Kidney (tissue), 14 donors: ENCODE data around the gene TBCD. TPM values are rescaled to one million over a fixed set of nuclear protein-coding genes. Genes with fewer than 3 reads are reported as not detected.

Source experiments
- DNase-seq, 5 donors: peaks; one replicate each; pipeline ENCODE4 v3.0.0-alpha.2; 2013 to 2020
- FAIRE-seq: peaks from 2 replicates; lab custom pipeline; 2012; peaks lifted over from hg19 to GRCh38; lab: Jason Lieb, UNC
- H3K27ac ChIP-seq, 2 donors: one replicate each; pipeline ENCODE4 v1.7.0; 2013; ENCODE audit warnings: low read depth in 2 of 2, low read length in 2 of 2, inconsistent platforms in 1 of 2
- H3K27me3 ChIP-seq: one replicate; pipeline ENCODE4 v1.7.1; 2013; ENCODE audit warnings: low read length, inconsistent platforms; ENCODE audit not compliant: control insufficient read depth, insufficient read depth
- H3K36me3 ChIP-seq, 3 donors: one replicate each; pipeline versions ENCODE4 v1.7.0 to v1.7.1; 2013; ENCODE audit warnings: low read length in 3 of 3, control low read depth in 1 of 3, inconsistent platforms in 1 of 3; ENCODE audit not compliant: insufficient read depth in 3 of 3, control insufficient read depth in 2 of 3
- H3K4me1 ChIP-seq, 3 donors: one replicate each; pipeline versions ENCODE4 v1.7.0 to v1.7.1; 2013; ENCODE audit warnings: low read length in 3 of 3, inconsistent platforms in 1 of 3, low read depth in 1 of 3; ENCODE audit not compliant: control insufficient read depth in 2 of 3, insufficient read depth in 2 of 3
- H3K4me3 ChIP-seq, 3 donors: one replicate each; pipeline versions ENCODE4 v1.7.0 to v1.8.1; 2013; ENCODE audit warnings: low read length in 3 of 3, control low read depth in 1 of 3, inconsistent platforms in 1 of 3
- H3K9ac ChIP-seq, 3 donors: one replicate each; pipeline versions ENCODE4 v1.7.0 to v1.7.1; 2013; ENCODE audit warnings: low read length in 3 of 3, control low read depth in 1 of 3, inconsistent platforms in 1 of 3
- H3K9me3 ChIP-seq, 3 donors: one replicate each; pipeline versions ENCODE4 v1.7.0 to v1.7.1; 2013; ENCODE audit warnings: low read length in 3 of 3, control low read depth in 1 of 3, inconsistent platforms in 1 of 3; ENCODE audit not compliant: control insufficient read depth in 2 of 3, insufficient read depth in 1 of 3
- intact Hi-C: fragments of 100-400 bp; cut with DNase I; formaldehyde crosslinking; loops from one replicate; pipeline ENCODE4 v1.11.1; 2022
- polyA plus RNA-seq: library from polyadenylated mRNA; stranded (reverse); fragments of 350-450 nt; fragmentation: Illumina TruSeq; extraction: RNeasy Lipid Tissue Mini Kit (QIAGEN cat#74804); gene quantifications from one replicate; pipeline ENCODE4 v1.2.3, GENCODE V29; 2014; ENCODE audit warnings: low read depth, low replicate concordance; ENCODE audit not compliant: insufficient read depth
- total RNA-seq: library from RNA; stranded (reverse); fragmentation: NEBNext Ultra II Directional; extraction: Animal tissue kit (Norgen Biotek cat#: 25700); gene quantifications from one replicate; pipeline ENCODE4 v1.2.1, GENCODE V29; 2021
- TF ChIP-seq, protein P1 (sequence below): IDR thresholded peaks from 3 replicates; pipeline ENCODE4 v1.5.1; 2012; ENCODE audit warnings: mild to moderate bottlenecking, moderate library complexity, borderline replicate concordance; ENCODE audit not compliant: insufficient read depth; ENCODE audit errors: extremely low read depth
- donor health status: control.
- donor health status: control.
- donor health status: control.
- donor health status: control.
- donor health status: control.
- donor health status: DM: yes; HTN: yes; CAD: no.
- donor health status: Normal renal cell carcinoma (clear cell type).

The TBCD gene
- total and polyA plus RNA-seq, 2 donors from 2014 or later: 72.8 to 78.7 TPM

DNA sequence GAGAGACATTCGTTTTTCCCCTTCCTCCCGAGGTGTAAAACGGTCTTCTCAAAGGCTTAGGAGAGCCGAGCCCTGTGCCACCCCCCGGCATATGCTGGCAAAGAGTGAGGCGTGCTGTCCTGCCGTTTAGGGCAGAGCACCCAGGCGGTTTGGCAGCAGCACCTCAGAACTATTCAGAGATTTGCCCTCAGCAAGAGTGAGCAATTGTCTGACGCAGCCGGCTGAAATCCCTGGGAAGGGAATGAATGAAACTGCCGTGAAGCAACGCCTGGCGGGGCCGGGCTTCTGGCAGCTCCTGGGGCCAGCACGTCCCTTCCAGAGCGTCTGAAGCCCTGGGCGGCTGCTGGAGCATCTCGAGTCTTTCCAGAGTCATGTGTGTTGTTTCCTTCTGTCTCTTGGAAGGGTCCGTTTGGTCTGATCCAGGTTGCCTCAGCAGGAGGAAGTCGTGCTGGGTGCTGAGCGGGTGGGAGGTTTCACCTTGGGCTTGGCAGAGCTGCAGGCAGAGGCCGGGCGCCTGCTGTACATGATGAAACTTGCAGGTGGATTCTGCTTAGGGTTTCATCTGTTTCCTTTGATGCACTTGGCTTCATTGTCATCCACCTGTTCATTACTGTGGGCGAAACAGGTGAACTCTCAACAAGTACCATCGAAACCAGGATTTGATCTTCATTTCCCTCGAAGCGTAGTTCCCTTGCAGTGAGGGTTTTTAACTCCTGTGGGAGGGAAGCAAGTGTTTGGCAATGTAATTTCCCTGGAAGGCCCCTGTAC, 35.4 kb downstream of the TBCD start:
- no peak overlapping the region for H3K9ac ChIP-seq
- no peak overlapping the region for H3K27ac ChIP-seq
- no peaks in the 10 kb centered on the region for H3K4me1 ChIP-seq
- DNase-seq: no peak
- intact Hi-C loops: no loop called here
- H3K27me3 ChIP-seq: no peaks in the 10 kb centered on the region
- FAIRE-seq: no peak
- no peak overlapping the region for H3K4me3 ChIP-seq
- peaks cover 0 to 4% (median 0%) of the 10 kb centered on the region in 3 donors for H3K36me3 ChIP-seq
- TF ChIP-seq, protein P1, sequence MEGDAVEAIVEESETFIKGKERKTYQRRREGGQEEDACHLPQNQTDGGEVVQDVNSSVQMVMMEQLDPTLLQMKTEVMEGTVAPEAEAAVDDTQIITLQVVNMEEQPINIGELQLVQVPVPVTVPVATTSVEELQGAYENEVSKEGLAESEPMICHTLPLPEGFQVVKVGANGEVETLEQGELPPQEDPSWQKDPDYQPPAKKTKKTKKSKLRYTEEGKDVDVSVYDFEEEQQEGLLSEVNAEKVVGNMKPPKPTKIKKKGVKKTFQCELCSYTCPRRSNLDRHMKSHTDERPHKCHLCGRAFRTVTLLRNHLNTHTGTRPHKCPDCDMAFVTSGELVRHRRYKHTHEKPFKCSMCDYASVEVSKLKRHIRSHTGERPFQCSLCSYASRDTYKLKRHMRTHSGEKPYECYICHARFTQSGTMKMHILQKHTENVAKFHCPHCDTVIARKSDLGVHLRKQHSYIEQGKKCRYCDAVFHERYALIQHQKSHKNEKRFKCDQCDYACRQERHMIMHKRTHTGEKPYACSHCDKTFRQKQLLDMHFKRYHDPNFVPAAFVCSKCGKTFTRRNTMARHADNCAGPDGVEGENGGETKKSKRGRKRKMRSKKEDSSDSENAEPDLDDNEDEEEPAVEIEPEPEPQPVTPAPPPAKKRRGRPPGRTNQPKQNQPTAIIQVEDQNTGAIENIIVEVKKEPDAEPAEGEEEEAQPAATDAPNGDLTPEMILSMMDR: no peak
- no peaks in the 10 kb centered on the region for H3K9me3 ChIP-seq

DNA sequence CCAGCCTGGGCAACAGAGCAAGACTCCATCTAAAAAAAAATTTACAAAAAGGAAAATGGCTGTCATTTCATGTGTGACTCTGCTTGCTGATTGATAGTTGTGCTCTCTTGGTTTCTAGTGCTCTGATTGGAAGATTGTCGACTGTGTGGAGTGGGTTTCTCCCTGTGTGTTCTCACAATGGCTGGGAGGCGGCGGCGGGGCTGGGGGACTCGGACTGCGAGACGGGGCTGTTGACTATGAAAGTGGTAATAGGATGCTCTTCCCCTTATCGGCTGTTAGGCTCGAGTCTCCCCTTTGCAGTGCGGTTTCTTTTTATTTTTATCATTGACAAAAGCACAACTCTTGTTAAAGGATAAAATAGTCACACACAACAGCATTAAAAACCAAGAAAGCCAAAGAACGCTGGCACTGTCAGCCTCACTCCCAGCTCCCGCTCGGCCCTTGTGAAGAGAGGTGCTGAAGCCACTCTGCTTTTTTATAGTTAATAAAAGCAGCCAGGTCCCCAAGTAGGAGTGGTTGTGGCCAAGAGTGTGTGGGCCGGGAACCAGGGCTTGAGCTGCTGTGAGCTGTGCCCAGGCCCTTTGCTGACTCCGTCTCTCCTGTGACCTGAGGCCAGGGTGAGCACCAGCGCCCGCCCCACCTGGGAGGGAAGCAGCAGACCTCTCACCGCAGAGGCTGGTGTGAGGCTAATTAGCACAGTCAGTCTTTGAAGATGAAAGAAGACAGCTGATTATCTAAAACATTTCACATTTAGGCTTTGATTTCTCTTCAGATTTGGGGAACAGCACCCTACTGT, 36.5 kb downstream of the TBCD start:
- Histone ChIP-seq H3K27me3 (no peaks in the 10 kb centered on the region), H3K27ac (no peak overlapping the region), H3K36me3 (peaks cover 0 to 2% (median 0%) of the 10 kb centered on the region in 3 donors), H3K4me1 (no peaks in the 10 kb centered on the region), H3K4me3 (no peak overlapping the region), H3K9ac (no peak overlapping the region), H3K9me3 (no peaks in the 10 kb centered on the region)
- intact Hi-C loops: no loop called here
- DNase-seq: peak in 1 of 5 donors; percentile 10
- TF ChIP-seq, protein P1: no peak
- FAIRE-seq: no peak

DNA sequence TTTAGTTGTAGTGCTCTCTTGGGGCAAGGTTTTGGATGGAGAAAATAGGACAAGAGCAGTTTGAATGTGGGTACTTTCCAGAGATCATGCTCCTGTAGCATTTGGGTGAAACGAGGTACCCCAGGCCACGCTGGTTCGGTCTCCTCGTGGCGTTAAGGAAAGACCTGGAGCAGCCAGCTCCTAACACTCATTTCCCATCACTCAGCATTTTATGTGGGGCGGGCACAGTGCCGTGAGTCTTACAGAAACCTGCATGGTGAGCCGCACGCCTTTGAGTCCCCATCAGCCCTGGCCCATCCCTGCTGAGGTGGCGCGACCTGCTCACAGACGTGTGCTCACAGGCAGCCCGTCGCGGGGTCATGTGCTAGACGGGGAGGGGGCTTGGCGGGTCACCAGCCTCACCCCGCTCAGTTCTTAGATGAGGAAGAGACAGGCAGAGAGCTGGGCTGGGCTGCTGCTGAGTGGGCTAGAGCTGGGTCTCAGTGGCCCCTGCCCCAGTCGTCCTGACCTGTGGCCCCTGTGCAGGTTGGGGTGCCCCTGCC, 37.3 kb downstream of the TBCD start:
- H3K27ac ChIP-seq: no peak overlapping the region

More for the DNA sequence above, 37.3 kb downstream of the TBCD start:
- Histone ChIP-seq H3K9me3 (no peaks in the 10 kb centered on the region), H3K4me1 (no peaks in the 10 kb centered on the region), H3K4me3 (no peak overlapping the region), H3K36me3 (peaks cover 0 to 2% (median 0%) of the 10 kb centered on the region in 3 donors), H3K9ac (no peak overlapping the region), H3K27me3 (no peaks in the 10 kb centered on the region)
- TF ChIP-seq, protein P1: no peak
- no peak for FAIRE-seq
- peak in 2 of 5 donors; percentile 23 to 26 for DNase-seq
- intact Hi-C loops: no loop called here
